Cardiac muscle cell (in vitro differentiated cells and primary cell): ENCODE data around the gene RAD23A. TPM values are rescaled to one million over a fixed set of nuclear protein-coding genes. Genes with fewer than 3 reads are reported as not detected.

Experiments
- DNase-seq, 2 donors: peaks; one replicate each; pipeline versions ENCODE4 v3.0.0 to v3.0.0-alpha.2; 2010 to 2017; ENCODE audit warnings: low read depth in 1 of 2, low spot score in 1 of 2
- H3K27ac ChIP-seq: fragments of 200-600 bp; sonication (generic); 2 replicates; pipeline ENCODE4 v1.5.1; 2016
- H3K27me3 ChIP-seq: fragments of 200-600 bp; sonication (generic); 2 replicates; pipeline ENCODE4 v1.6.0; 2016; ENCODE audit warnings: control low read depth
- H3K36me3 ChIP-seq: fragments of 200-600 bp; sonication (generic); 2 replicates; pipeline ENCODE4 v1.5.1; 2016; ENCODE audit warnings: control low read depth
- H3K4me1 ChIP-seq: fragments of 200-600 bp; sonication (generic); 2 replicates; pipeline ENCODE4 v1.8.1; 2017; ENCODE audit warnings: low read depth, mild to moderate bottlenecking, mixed run types
- H3K4me3 ChIP-seq: fragments of 200-600 bp; sonication (generic); 2 replicates; pipeline ENCODE4 v1.5.1; 2016; ENCODE audit warnings: mild to moderate bottlenecking
- H3K9me3 ChIP-seq: fragments of 200-600 bp; sonication (generic); 2 replicates; pipeline ENCODE4 v1.5.1; 2017; ENCODE audit warnings: low read depth, mild to moderate bottlenecking, control low read depth
- CTCF ChIP-seq: IDR thresholded peaks from 2 replicates; pipeline ENCODE4 v1.5.1; 2012; ENCODE audit warnings: low read depth, mild to moderate bottlenecking, low read length
- polyA plus RNA-seq: library from polyadenylated mRNA; unstranded; fragments of >200 nt; fragmentation: Nextera tagmentation; extraction: Ambion mirVana; gene quantifications from 2 replicates; pipeline ENCODE4 v1.2.1, GENCODE V29; 2016
- total RNA-seq: library from RNA; depleted of rRNA; stranded (reverse); fragments of >200 nt; gene quantifications from 2 replicates; pipeline ENCODE4 v1.2.3, GENCODE V29; 2016

RAD23A gene
- total and polyA plus RNA-seq, 2 experiments from 2014 or later: 182 to 191 TPM

GRCh38 chr19:12936582-12936981 is 9.1 kb upstream of the RAD23A start:
- Histone ChIP-seq H3K4me3 (no peak overlapping the region), H3K27ac (no peak overlapping the region), H3K36me3 (peaks cover 21% of the 10 kb centered on the region), H3K4me1 (peaks cover 12% of the 10 kb centered on the region), H3K9me3 (no peaks in the 10 kb centered on the region), H3K27me3 (no peaks in the 10 kb centered on the region)
- no peak for DNase-seq
- TF ChIP-seq CTCF: no peak

- Histone ChIP-seq H3K36me3 (peaks cover 25% of the 10 kb centered on the region), H3K27ac (peak overlapping the region; percentile 41), H3K9me3 (no peaks in the 10 kb centered on the region), H3K27me3 (no peaks in the 10 kb centered on the region), H3K4me3 (peak overlapping the region; percentile 31), H3K4me1 (peaks cover 12% of the 10 kb centered on the region)
- TF ChIP-seq CTCF: no peak
- DNase-seq: no peak
These were observed 8.4 kb upstream of the RAD23A start for GRCh38 chr19:12937093-12937926.

DNA sequence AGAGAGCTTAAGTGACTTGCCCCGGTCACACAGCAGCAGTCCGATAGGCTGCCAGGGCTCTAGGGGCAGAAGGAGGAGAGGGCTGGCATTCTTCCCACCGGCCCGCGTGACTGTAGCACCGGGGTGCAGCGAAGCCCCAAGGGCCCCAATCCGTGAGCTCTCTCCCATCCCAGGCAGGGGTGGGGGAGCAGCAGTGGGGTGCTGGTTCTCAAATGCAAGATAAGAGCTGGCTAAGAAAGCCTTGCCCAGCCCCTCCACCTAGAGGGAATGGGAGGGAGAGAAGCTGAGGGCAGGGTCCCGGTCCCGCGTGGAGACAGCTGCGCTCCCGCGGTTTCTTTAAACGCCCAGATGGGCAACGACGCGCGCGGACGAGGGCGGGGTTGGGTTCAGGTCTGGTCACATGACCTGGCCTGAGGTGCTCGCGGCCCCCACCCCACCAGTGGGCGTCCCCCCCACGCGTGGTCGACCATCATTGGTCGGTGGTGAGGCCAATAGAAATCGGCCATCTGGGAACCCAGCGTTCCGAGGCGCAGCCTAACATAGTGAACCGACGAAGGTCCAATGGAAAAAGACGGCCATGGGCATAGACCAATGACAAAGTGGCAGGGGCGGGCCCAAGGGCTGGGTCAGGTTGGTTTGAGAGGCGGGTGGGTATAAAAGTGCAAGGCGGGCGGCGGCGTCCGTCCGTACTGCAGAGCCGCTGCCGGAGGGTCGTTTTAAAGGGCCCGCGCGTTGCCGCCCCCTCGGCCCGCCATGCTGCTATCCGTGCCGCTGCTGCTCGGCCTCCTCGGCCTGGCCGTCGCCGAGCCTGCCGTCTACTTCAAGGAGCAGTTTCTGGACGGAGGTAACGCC is 7.5 kb upstream of the RAD23A start, which contains the start of gene CALR:
CALR (plus strand) TSS at position 683 of the 852 bp plus-strand sequence; CDS start at position 754, 71 bp downstream.
- TF ChIP-seq CTCF: peak; percentile 2
- Histone ChIP-seq H3K36me3 (peaks cover 26% of the 10 kb centered on the region), H3K27ac (peak within 1 kb of the TSS; percentile 94), H3K4me3 (peak within 1 kb of the TSS; percentile 90), H3K27me3 (no peaks in the 10 kb centered on the region), H3K9me3 (no peaks in the 10 kb centered on the region), H3K4me1 (peaks cover 12% of the 10 kb centered on the region)
- peak; percentile 100 for DNase-seq

DNA sequence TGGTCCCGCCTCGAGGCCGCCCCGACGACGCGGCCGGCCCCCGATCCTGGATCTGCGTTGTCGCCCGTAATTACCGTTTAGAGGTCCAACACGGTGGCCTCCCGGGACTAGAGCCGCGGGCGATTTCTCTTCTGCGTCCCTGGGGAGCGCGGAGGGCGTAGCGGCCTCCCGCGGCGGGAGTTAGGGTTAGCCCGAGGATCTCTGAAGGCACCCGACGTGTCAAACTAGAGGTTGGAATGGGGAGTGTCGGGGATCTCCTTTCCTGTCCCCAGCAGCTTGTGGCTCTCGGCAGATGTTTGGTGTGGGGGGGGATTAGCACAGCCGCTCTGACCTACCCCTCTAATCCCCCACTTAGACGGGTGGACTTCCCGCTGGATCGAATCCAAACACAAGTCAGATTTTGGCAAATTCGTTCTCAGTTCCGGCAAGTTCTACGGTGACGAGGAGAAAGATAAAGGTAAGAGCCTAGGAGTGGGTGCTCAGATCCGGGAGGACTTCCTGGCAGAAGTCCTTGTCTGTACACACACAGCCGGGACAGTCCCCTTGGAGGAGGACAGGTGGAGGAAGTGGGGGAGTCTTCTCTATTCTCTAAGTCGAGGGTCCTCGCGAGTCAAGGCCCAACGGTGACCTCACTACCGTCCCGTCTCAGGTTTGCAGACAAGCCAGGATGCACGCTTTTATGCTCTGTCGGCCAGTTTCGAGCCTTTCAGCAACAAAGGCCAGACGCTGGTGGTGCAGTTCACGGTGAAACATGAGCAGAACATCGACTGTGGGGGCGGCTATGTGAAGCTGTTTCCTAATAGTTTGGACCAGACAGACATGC is 6.7 kb upstream of the RAD23A start:
- H3K4me3 ChIP-seq: peak overlapping the region; percentile 90
- H3K36me3 ChIP-seq: peaks cover 33% of the 10 kb centered on the region
- peak overlapping the region; percentile 94 for H3K27ac ChIP-seq
- peak; percentile 2 for TF ChIP-seq CTCF
- H3K27me3 ChIP-seq: no peaks in the 10 kb centered on the region
- no peaks in the 10 kb centered on the region for H3K9me3 ChIP-seq
- DNase-seq: peak in 1 of 2 donors; percentile 64
- H3K4me1 ChIP-seq: peaks cover 12% of the 10 kb centered on the region

DNA sequence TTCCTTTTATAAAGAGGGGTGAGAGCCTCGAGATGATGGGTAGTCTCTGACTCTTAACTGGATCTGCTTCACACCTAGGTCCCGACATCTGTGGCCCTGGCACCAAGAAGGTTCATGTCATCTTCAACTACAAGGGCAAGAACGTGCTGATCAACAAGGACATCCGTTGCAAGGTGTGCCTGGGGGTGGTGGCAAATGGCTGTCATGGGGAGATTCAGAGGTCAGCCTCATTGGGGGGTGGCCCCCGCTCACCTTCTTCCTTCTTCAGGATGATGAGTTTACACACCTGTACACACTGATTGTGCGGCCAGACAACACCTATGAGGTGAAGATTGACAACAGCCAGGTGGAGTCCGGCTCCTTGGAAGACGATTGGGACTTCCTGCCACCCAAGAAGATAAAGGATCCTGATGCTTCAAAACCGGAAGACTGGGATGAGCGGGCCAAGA is 5.7 kb upstream of the RAD23A start:
- H3K27me3 ChIP-seq: no peaks in the 10 kb centered on the region
- H3K4me3 ChIP-seq: peak overlapping the region; percentile 90
- peaks cover 39% of the 10 kb centered on the region for H3K36me3 ChIP-seq
- H3K4me1 ChIP-seq: peaks cover 12% of the 10 kb centered on the region
- no peak overlapping the region for H3K27ac ChIP-seq
- DNase-seq: no peak
- TF ChIP-seq CTCF: no peak
- no peaks in the 10 kb centered on the region for H3K9me3 ChIP-seq
